GM12891 (cell line): Measurements from ENCODE around the gene PRKAR1B.
"Not testable (repeated sequence)": the region's sequence is repeated elsewhere in the genome, so short reads cannot be mapped to it uniquely, and the experiment has no call there.

Experiments
- DNase-seq: peaks from one replicate; pipeline ENCODE4 v3.0.0; 2011; ENCODE audit warnings: low spot score; ENCODE audit not compliant: insufficient read length
- FAIRE-seq: peaks from 2 replicates; lab custom pipeline; 2011; peaks lifted over from hg19 to GRCh38; lab: Jason Lieb, UNC
- PAX5 ChIP-seq: IDR thresholded peaks from 2 replicates; pipeline ENCODE4 v1.6.1; 2011; ENCODE audit warnings: low read length, moderate library complexity, mild to moderate bottlenecking; ENCODE audit not compliant: insufficient read depth, severe bottlenecking
- POLR2A ChIP-seq: IDR thresholded peaks from 2 replicates; pipeline ENCODE4 v1.6.1; 2011; ENCODE audit warnings: low read depth, low read length, control low read depth
- POLR2AphosphoS5 ChIP-seq: IDR thresholded peaks from 2 replicates; pipeline ENCODE4 v1.6.1; 2011; ENCODE audit warnings: low read depth, low read length, control low read depth
- POU2F2 ChIP-seq: IDR thresholded peaks from 2 replicates; pipeline ENCODE4 v1.6.1; 2011; ENCODE audit warnings: low read depth, mild to moderate bottlenecking, control low read depth, low read length, moderate library complexity
- SPI1 ChIP-seq: IDR thresholded peaks from 2 replicates; pipeline ENCODE4 v1.6.1; 2011; ENCODE audit warnings: low read depth, low read length, control low read depth
- TAF1 ChIP-seq: IDR thresholded peaks from 2 replicates; pipeline ENCODE4 v1.6.1; 2011; ENCODE audit warnings: low read depth, low read length, control low read depth

The PRKAR1B gene

GRCh38 chr7:756928-757560, 30.0 kb upstream of the PRKAR1B start:
- TF ChIP-seq POLR2A (no peak), POU2F2 (no peak), POLR2AphosphoS5 (no peak), PAX5 (no peak), TAF1 (no peak), SPI1 (no peak)
- FAIRE-seq: no peak
- no peak for DNase-seq

GRCh38 chr7:756231-756927, 29.3 kb upstream of the PRKAR1B start:
- TF ChIP-seq POLR2AphosphoS5 (no peak), SPI1 (no peak), PAX5 (no peak), POU2F2 (no peak), POLR2A (no peak), TAF1 (no peak)
- FAIRE-seq (no peak), DNase-seq (no peak)

- FAIRE-seq: no peak
- TF ChIP-seq POU2F2 (no peak), POLR2AphosphoS5 (no peak), SPI1 (no peak), TAF1 (no peak), POLR2A (no peak), PAX5 (no peak)
- no peak for DNase-seq
Observed at GRCh38 chr7:755413-755805, 28.3 kb upstream of the PRKAR1B start.

- no peak for DNase-seq
- TF ChIP-seq POU2F2 (no peak), PAX5 (no peak), POLR2AphosphoS5 (no peak), SPI1 (no peak), TAF1 (no peak), POLR2A (no peak)
- no peak for FAIRE-seq
Observed at GRCh38 chr7:754531-755412, 27.7 kb upstream of the PRKAR1B start.

GRCh38 chr7:753190-753589, 26.1 kb upstream of the PRKAR1B start:
- FAIRE-seq: no peak
- TF ChIP-seq SPI1: no peak
- no peak for TF ChIP-seq POLR2AphosphoS5
- no peak for TF ChIP-seq PAX5
- no peak for TF ChIP-seq POLR2A
- TF ChIP-seq POU2F2: no peak
- no peak for TF ChIP-seq TAF1

GRCh38 chr7:752256-752655, 25.2 kb upstream of the PRKAR1B start:
- DNase-seq, FAIRE-seq: not testable (repeated sequence)

More at GRCh38 chr7:753190-753589, 26.1 kb upstream of the PRKAR1B start:
- no peak for DNase-seq

- FAIRE-seq (no peak), DNase-seq (no peak)
- TF ChIP-seq POU2F2 (no peak), PAX5 (no peak), POLR2A (no peak), SPI1 (no peak), POLR2AphosphoS5 (no peak), TAF1 (no peak)
Observed at GRCh38 chr7:751826-752225, 24.7 kb upstream of the PRKAR1B start.

- FAIRE-seq: no peak
Observed at GRCh38 chr7:750111-750905, 23.2 kb upstream of the PRKAR1B start.

GRCh38 chr7:749140-749551, 22.1 kb upstream of the PRKAR1B start:
- DNase-seq (no peak), FAIRE-seq (no peak)
- TF ChIP-seq POLR2A: no peak
- no peak for TF ChIP-seq POU2F2
- no peak for TF ChIP-seq POLR2AphosphoS5
- TF ChIP-seq PAX5: no peak
- TF ChIP-seq TAF1: no peak
- no peak for TF ChIP-seq SPI1

More at GRCh38 chr7:750111-750905, 23.2 kb upstream of the PRKAR1B start:
- no peak for TF ChIP-seq POLR2AphosphoS5
- TF ChIP-seq POU2F2: no peak
- no peak for TF ChIP-seq PAX5
- TF ChIP-seq POLR2A: no peak
- TF ChIP-seq SPI1: no peak
- no peak for TF ChIP-seq TAF1
- DNase-seq: no peak

- TF ChIP-seq SPI1: no peak
- FAIRE-seq: no peak
Observed at GRCh38 chr7:748446-748845, 21.4 kb upstream of the PRKAR1B start.

More at GRCh38 chr7:748446-748845, 21.4 kb upstream of the PRKAR1B start:
- no peak for DNase-seq
